ENCODE results near the gene INO80. TPM values are rescaled to one million over a fixed set of nuclear protein-coding genes. Genes with fewer than 3 reads are reported as not detected.

The INO80 gene
- total RNA-seq, 1 donor from 2014 or later: 20.4 TPM

DNA sequence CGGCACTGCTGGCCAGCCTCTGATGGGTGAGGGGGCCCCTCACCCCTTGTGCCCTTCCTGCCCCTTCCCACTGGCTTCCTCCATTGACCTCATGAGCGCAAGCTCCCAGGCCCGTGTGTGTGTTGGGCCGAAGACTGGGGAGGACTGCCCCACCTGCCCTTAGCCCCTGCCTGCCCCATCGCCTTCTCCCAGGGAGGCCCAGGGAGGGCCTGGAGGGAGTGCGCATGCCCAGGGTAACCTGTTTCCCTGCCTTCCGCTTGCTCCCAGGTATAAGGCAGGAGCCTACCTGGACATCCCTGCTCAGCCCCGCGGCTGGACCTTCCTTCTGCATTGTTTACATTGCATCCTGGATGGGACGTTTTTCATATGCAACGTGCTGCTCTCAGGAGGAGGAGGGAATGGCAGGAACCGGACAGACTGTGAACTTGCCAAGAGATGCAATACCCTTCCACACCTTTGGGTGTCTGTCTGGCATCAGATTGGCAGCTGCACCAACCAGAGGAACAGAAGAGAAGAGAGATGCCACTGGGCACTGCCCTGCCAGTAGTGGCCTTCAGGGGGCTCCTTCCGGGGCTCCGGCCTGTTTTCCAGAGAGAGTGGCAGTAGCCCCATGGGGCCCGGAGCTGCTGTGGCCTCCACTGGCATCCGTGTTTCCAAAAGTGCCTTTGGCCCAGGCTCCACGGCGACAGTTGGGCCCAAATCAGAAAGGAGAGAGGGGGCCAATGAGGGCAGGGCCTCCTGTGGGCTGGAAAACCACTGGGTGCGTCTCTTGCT, 178.1 kb downstream of the INO80 start:
- TF ChIP-seq CTCF (IDR thresholded peaks at IDR 0.05; ENCODE audit: partially characterized antibody, unreplicated experiment): peak; percentile 10
- peaks cover 12% of the 10 kb centered on the region for H3K9me3 Mint-ChIP-seq (ENCODE audit: unreplicated experiment)
- no peak overlapping the region for H3K27ac Mint-ChIP-seq (ENCODE audit: unreplicated experiment)
- DNase-seq: no peak
- H3K36me3 Mint-ChIP-seq (ENCODE audit: unreplicated experiment): no peaks in the 10 kb centered on the region
- H3K4me1 Mint-ChIP-seq (ENCODE audit: low read depth, unreplicated experiment): peaks cover 29% of the 10 kb centered on the region
- peak overlapping the region; percentile 52 for H3K4me3 Mint-ChIP-seq (ENCODE audit: unreplicated experiment)
- H3K27me3 Mint-ChIP-seq (ENCODE audit: unreplicated experiment): peaks cover 5% of the 10 kb centered on the region

DNA sequence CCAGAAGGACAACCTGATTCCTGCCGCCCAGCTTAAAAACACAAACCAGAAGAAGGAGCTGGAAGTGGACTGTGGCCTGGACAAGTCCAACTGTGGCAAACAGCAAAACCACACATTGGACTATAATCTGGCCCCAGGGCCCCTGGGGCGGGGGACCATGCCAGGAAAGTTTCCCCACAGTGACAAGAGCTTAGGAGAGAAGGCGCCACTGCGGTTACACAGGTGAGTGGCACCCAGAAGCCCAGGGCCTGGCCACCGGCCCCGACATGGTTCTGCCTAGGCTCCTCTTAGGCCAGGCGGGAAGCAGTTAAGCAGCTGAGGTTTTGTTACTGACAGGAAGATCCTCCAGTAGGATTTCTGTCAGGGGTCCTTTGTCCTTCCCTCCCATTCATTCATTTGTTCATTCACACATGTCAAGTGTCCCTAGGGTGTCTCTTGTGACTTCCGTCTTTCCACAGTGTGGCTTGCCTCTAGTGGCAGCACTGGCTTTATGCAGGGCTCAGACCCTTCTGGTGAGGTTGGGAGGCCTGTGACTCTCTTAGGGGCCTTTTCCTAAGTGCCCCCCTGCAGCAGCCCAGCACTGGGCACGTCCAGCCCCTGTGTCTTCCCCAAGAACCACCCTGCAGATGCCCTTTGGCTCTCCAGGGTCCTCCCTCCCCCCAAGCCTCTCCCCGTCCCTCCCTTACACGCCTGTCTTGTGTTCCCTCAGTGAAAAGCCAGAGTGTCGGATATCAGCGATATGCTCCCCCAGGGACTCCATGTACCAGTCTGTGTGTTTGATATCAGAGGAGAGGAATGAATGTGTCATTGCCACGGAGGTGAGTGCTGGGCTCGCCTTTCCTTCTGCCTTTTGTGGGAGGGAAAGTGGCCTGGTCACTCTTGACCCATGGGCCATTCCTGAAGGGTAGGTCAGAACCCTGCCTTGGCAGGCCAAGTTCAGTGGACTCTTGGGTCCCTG, 179.1 kb downstream of the INO80 start:
- Mint-ChIP-seq H3K9me3 (ENCODE audit: unreplicated experiment) (peaks cover 15% of the 10 kb centered on the region), H3K4me3 (ENCODE audit: unreplicated experiment) (peak overlapping the region; percentile 73), H3K27ac (ENCODE audit: unreplicated experiment) (no peak overlapping the region), H3K4me1 (ENCODE audit: low read depth, unreplicated experiment) (peaks cover 33% of the 10 kb centered on the region), H3K27me3 (ENCODE audit: unreplicated experiment) (peaks cover 8% of the 10 kb centered on the region), H3K36me3 (ENCODE audit: unreplicated experiment) (no peaks in the 10 kb centered on the region)
- TF ChIP-seq CTCF (IDR thresholded peaks at IDR 0.05; ENCODE audit: partially characterized antibody, unreplicated experiment): no peak
- no peak for DNase-seq

- no peak for TF ChIP-seq CTCF (IDR thresholded peaks at IDR 0.05; ENCODE audit: partially characterized antibody, unreplicated experiment)
- DNase-seq: no peak
- no peak overlapping the region for H3K27ac Mint-ChIP-seq (ENCODE audit: unreplicated experiment)
- H3K4me1 Mint-ChIP-seq (ENCODE audit: low read depth, unreplicated experiment): peaks cover 39% of the 10 kb centered on the region
- peaks cover 15% of the 10 kb centered on the region for H3K9me3 Mint-ChIP-seq (ENCODE audit: unreplicated experiment)
- H3K27me3 Mint-ChIP-seq (ENCODE audit: unreplicated experiment): peaks cover 9% of the 10 kb centered on the region
- H3K4me3 Mint-ChIP-seq (ENCODE audit: unreplicated experiment): no peak overlapping the region
- no peaks in the 10 kb centered on the region for H3K36me3 Mint-ChIP-seq (ENCODE audit: unreplicated experiment)
Observed at GRCh38 chr15:40936234-40936708, 179.8 kb downstream of the INO80 start.

DNA sequence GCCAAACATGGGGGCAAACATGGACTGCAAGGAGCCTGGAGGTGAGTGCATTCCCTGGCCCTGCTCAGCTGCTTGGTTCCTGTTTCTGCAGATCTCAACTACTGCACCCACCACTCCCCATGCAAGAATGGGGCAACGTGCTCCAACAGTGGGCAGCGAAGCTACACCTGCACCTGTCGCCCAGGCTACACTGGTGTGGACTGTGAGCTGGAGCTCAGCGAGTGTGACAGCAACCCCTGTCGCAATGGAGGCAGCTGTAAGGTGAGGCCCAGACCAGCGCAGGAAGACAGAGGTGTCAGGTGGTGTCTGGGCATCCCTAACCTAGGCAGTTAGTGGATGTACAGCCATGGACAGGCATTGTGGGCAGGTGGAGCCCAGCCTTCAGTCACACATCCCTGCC, 181.6 kb downstream of the INO80 start:
- no peak for DNase-seq
- no peaks in the 10 kb centered on the region for H3K36me3 Mint-ChIP-seq (ENCODE audit: unreplicated experiment)
- peaks cover 12% of the 10 kb centered on the region for H3K27me3 Mint-ChIP-seq (ENCODE audit: unreplicated experiment)
- TF ChIP-seq CTCF (IDR thresholded peaks at IDR 0.05; ENCODE audit: partially characterized antibody, unreplicated experiment): no peak
- peaks cover 12% of the 10 kb centered on the region for H3K9me3 Mint-ChIP-seq (ENCODE audit: unreplicated experiment)
- H3K4me3 Mint-ChIP-seq (ENCODE audit: unreplicated experiment): no peak overlapping the region
- no peak overlapping the region for H3K27ac Mint-ChIP-seq (ENCODE audit: unreplicated experiment)
- H3K4me1 Mint-ChIP-seq (ENCODE audit: low read depth, unreplicated experiment): peaks cover 30% of the 10 kb centered on the region
